ENCODE measurements around the gene PPP2R2B. TPM values are rescaled to one million over a fixed set of nuclear protein-coding genes. Genes with fewer than 3 reads are reported as not detected.

The PPP2R2B gene
- total RNA-seq, 4 donors from 2014 or later = 0.20 to 1.9 (median 1.3) TPM

- Histone ChIP-seq H3K4me1 (no peaks in the 10 kb centered on the region), H3K4me3 (no peak overlapping the region), H3K27me3 (no peaks in the 10 kb centered on the region), H3K36me3 (no peaks in the 10 kb centered on the region), H3K27ac (no peak overlapping the region), H3K9me3 (no peaks in the 10 kb centered on the region)
- 33 to 39% methylated on average over 1 to 3 of the region's 3 CpGs for WGBS, 2 donors (ENCODE audit: low coverage in 1 of 2)
- intact Hi-C loops (cut with DNase I; ENCODE audit: low total_unique reads) (no loop called here), in situ Hi-C loops (cut with MboI; ENCODE audit: low pct_ligation_motif_present in 1 of 4, low pct_unique_long_range_greater_than_20kb in 1 of 4, low sequenced_read_pairs in 3 of 4) (no loop called here)
- DNase-seq = no peak
- peak in 1 of 3 donors; percentile 10 for TF ChIP-seq POLR2AphosphoS5 (IDR thresholded peaks at IDR 0.05)
- TF ChIP-seq EP300 (IDR thresholded peaks at IDR 0.05; ENCODE audit: low read depth) = no peak
These were observed 248.1 kb downstream of the PPP2R2B start for GRCh38 chr5:146630472-146630871.

- in situ Hi-C loops (cut with MboI; ENCODE audit: low pct_ligation_motif_present in 1 of 4, low pct_unique_long_range_greater_than_20kb in 1 of 4, low sequenced_read_pairs in 3 of 4) = no loop called here
- peaks cover 3% of the 10 kb centered on the region for H3K27me3 ChIP-seq
- H3K27ac ChIP-seq = no peak overlapping the region
- TF ChIP-seq EP300 (IDR thresholded peaks at IDR 0.05; ENCODE audit: low read depth) (no peak), CTCF (IDR thresholded peaks at IDR 0.05) (no peak), POLR2AphosphoS5 (IDR thresholded peaks at IDR 0.05) (no peak), POLR2A (IDR thresholded peaks at IDR 0.05) (no peak)
- intact Hi-C loops (cut with DNase I; ENCODE audit: low total_unique reads) = no loop called here
- H3K36me3 ChIP-seq = no peaks in the 10 kb centered on the region
- H3K4me1 ChIP-seq = no peaks in the 10 kb centered on the region
- no peaks in the 10 kb centered on the region for H3K9me3 ChIP-seq
- DNase-seq = no peak
- no peak overlapping the region for H3K4me3 ChIP-seq
- WGBS, 2 donors (ENCODE audit: low coverage in 1 of 2) = 81 to 88% methylated on average over 5 of the region's 5 CpGs
These were observed 249.6 kb downstream of the PPP2R2B start for GRCh38 chr5:146628950-146629349.

- TF ChIP-seq POLR2AphosphoS5 (IDR thresholded peaks at IDR 0.05) (no peak), CTCF (IDR thresholded peaks at IDR 0.05) (no peak), EP300 (IDR thresholded peaks at IDR 0.05; ENCODE audit: low read depth) (no peak), POLR2A (IDR thresholded peaks at IDR 0.05) (no peak)
- Histone ChIP-seq H3K27me3 (peaks cover 3% of the 10 kb centered on the region), H3K27ac (no peak overlapping the region), H3K4me3 (no peak overlapping the region), H3K9me3 (no peaks in the 10 kb centered on the region), H3K4me1 (no peaks in the 10 kb centered on the region), H3K36me3 (no peaks in the 10 kb centered on the region)
- in situ Hi-C loops (cut with MboI; ENCODE audit: low pct_ligation_motif_present in 1 of 4, low pct_unique_long_range_greater_than_20kb in 1 of 4, low sequenced_read_pairs in 3 of 4) = no loop called here
- intact Hi-C loops (cut with DNase I; ENCODE audit: low total_unique reads) = no loop called here
- WGBS, 2 donors (ENCODE audit: low coverage in 1 of 2) = 80 to 87% methylated on average over 1 of the region's 1 CpG
- DNase-seq = no peak
These were observed 251.6 kb downstream of the PPP2R2B start for GRCh38 chr5:146626936-146627335.

- Histone ChIP-seq H3K27me3 (peaks cover 3% of the 10 kb centered on the region), H3K9me3 (no peaks in the 10 kb centered on the region), H3K4me3 (no peak overlapping the region), H3K4me1 (no peaks in the 10 kb centered on the region), H3K27ac (no peak overlapping the region), H3K36me3 (no peaks in the 10 kb centered on the region)
- intact Hi-C loops (cut with DNase I; ENCODE audit: low total_unique reads) (no loop called here), in situ Hi-C loops (cut with MboI; ENCODE audit: low pct_ligation_motif_present in 1 of 4, low pct_unique_long_range_greater_than_20kb in 1 of 4, low sequenced_read_pairs in 3 of 4) (no loop called here)
- DNase-seq = no peak
- WGBS, 2 donors (ENCODE audit: low coverage in 1 of 2) = 48 to 50% methylated on average over 2 of the region's 2 CpGs
- TF ChIP-seq POLR2AphosphoS5 (IDR thresholded peaks at IDR 0.05) (no peak), CTCF (IDR thresholded peaks at IDR 0.05) (no peak), EP300 (IDR thresholded peaks at IDR 0.05; ENCODE audit: low read depth) (no peak), POLR2A (IDR thresholded peaks at IDR 0.05) (no peak)
These were observed 254.4 kb downstream of the PPP2R2B start for GRCh38 chr5:146624179-146624578.

GRCh38 chr5:146623666-146624065, 254.9 kb downstream of the PPP2R2B start:
- Histone ChIP-seq H3K4me1 (no peaks in the 10 kb centered on the region), H3K9me3 (no peaks in the 10 kb centered on the region), H3K4me3 (no peak overlapping the region), H3K27ac (no peak overlapping the region), H3K27me3 (peaks cover 3% of the 10 kb centered on the region), H3K36me3 (no peaks in the 10 kb centered on the region)
- 10 to 60% methylated on average over 1 to 4 of the region's 4 CpGs for WGBS, 2 donors (ENCODE audit: low coverage in 1 of 2)
- no peak for TF ChIP-seq POLR2AphosphoS5 (IDR thresholded peaks at IDR 0.05)
- TF ChIP-seq CTCF (IDR thresholded peaks at IDR 0.05) = no peak
- no peak for TF ChIP-seq EP300 (IDR thresholded peaks at IDR 0.05; ENCODE audit: low read depth)
- TF ChIP-seq POLR2A (IDR thresholded peaks at IDR 0.05) = no peak
- in situ Hi-C loops (cut with MboI; ENCODE audit: low pct_ligation_motif_present in 1 of 4, low pct_unique_long_range_greater_than_20kb in 1 of 4, low sequenced_read_pairs in 3 of 4) = no loop called here
- intact Hi-C loops (cut with DNase I; ENCODE audit: low total_unique reads) = no loop called here
- DNase-seq = no peak

Measured in transverse colon (tissue), 4 donors.